H9 (cell line): ENCODE data around the gene TSPAN11. TPM values are rescaled to one million over a fixed set of nuclear protein-coding genes. Genes with fewer than 3 reads are reported as not detected.

Source experiments
- DNase-seq: peaks from one replicate; pipeline ENCODE4 v3.0.0-alpha.2; 2017
- H2AFZ ChIP-seq: one replicate; pipeline ENCODE4 v1.6.1; 2013; ENCODE audit warnings: mild to moderate bottlenecking, low read length, control low read depth, moderate library complexity
- H2AK5ac ChIP-seq: 2 replicates; pipeline ENCODE4 v1.6.1; 2013; ENCODE audit warnings: low read length, control low read depth, mixed read lengths; ENCODE audit not compliant: insufficient read length
- H2BK120ac ChIP-seq: one replicate; pipeline ENCODE4 v1.6.1; 2013; ENCODE audit warnings: low read depth, mild to moderate bottlenecking, low read length, control low read depth, inconsistent platforms; ENCODE audit not compliant: poor library complexity, severe bottlenecking
- H2BK12ac ChIP-seq: 2 replicates; pipeline ENCODE4 v1.6.1; 2013; ENCODE audit warnings: low read length, control low read depth, mixed read lengths, low read depth; ENCODE audit not compliant: insufficient read length
- H2BK15ac ChIP-seq: 2 replicates; pipeline ENCODE4 v1.6.1; 2013; ENCODE audit warnings: low read depth, low read length, control low read depth
- H2BK20ac ChIP-seq: one replicate; pipeline ENCODE4 v1.6.1; 2013; ENCODE audit warnings: low read depth, mild to moderate bottlenecking, low read length, control low read depth, inconsistent platforms; ENCODE audit not compliant: poor library complexity, severe bottlenecking
- H2BK5ac ChIP-seq: 2 replicates; pipeline ENCODE4 v1.6.1; 2013; ENCODE audit warnings: low read length, control low read depth, mixed read lengths; ENCODE audit not compliant: insufficient read length
- H3K14ac ChIP-seq: 2 replicates; pipeline ENCODE4 v1.6.1; 2013; ENCODE audit warnings: low read length, control low read depth; ENCODE audit not compliant: insufficient read depth
- H3K18ac ChIP-seq: 2 replicates; pipeline ENCODE4 v1.6.1; 2013; ENCODE audit warnings: low read depth, mild to moderate bottlenecking, mixed read lengths, low read length, control low read depth; ENCODE audit not compliant: insufficient read length
- H3K23ac ChIP-seq: 2 replicates; pipeline ENCODE4 v1.6.1; 2013; ENCODE audit warnings: low read length, control low read depth, mixed read lengths, low read depth; ENCODE audit not compliant: insufficient read length
- H3K23me2 ChIP-seq: 2 replicates; pipeline ENCODE4 v1.6.1; 2013; ENCODE audit warnings: low read depth, mild to moderate bottlenecking, mixed read lengths, low read length, control low read depth; ENCODE audit not compliant: insufficient read length, poor library complexity, severe bottlenecking
- H3K27ac ChIP-seq: 2 replicates; pipeline ENCODE4 v1.5.1; 2013; ENCODE audit warnings: low read length, control low read depth, mixed read lengths, low read depth; ENCODE audit not compliant: insufficient read length
- H3K27me3 ChIP-seq: 2 replicates; pipeline ENCODE4 v1.6.1; 2013; ENCODE audit warnings: low read length, control low read depth, inconsistent platforms; ENCODE audit not compliant: insufficient read depth
- H3K4ac ChIP-seq: 2 replicates; pipeline ENCODE4 v1.6.1; 2013; ENCODE audit warnings: low read depth, mild to moderate bottlenecking, control low read depth, inconsistent platforms, low read length, moderate library complexity
- H3K4me1 ChIP-seq: 2 replicates; pipeline ENCODE4 v1.6.1; 2013; ENCODE audit warnings: low read length, control low read depth, inconsistent platforms; ENCODE audit not compliant: insufficient read depth
- H3K4me2 ChIP-seq: 2 replicates; pipeline ENCODE4 v1.6.1; 2013; ENCODE audit warnings: low read length, control low read depth, mixed read lengths; ENCODE audit not compliant: insufficient read length, insufficient read depth
- H3K56ac ChIP-seq: 2 replicates; pipeline ENCODE4 v1.6.1; 2013; ENCODE audit warnings: low read depth, mild to moderate bottlenecking, mixed read lengths, low read length, control low read depth; ENCODE audit not compliant: insufficient read length
- H3K79me1 ChIP-seq: 2 replicates; pipeline ENCODE4 v1.6.1; 2013; ENCODE audit warnings: low read depth, mild to moderate bottlenecking, moderate library complexity, low read length, control low read depth, inconsistent platforms; ENCODE audit not compliant: insufficient read depth, poor library complexity, severe bottlenecking
- H3K79me2 ChIP-seq: 2 replicates; pipeline ENCODE4 v1.6.1; 2013; ENCODE audit warnings: low read length, control low read depth, inconsistent platforms; ENCODE audit not compliant: insufficient read depth
- H3K9ac ChIP-seq: 2 replicates; pipeline ENCODE4 v1.6.1; 2013; ENCODE audit warnings: low read length, control low read depth, mixed read lengths; ENCODE audit not compliant: insufficient read length; ENCODE audit errors: extremely low read depth
- H3K9me3 ChIP-seq: one replicate; pipeline ENCODE4 v1.6.1; 2013; ENCODE audit warnings: low read depth, low read length, inconsistent platforms; ENCODE audit not compliant: control insufficient read depth
- H3T11ph ChIP-seq: one replicate; pipeline ENCODE4 v1.6.1; 2013; ENCODE audit warnings: mild to moderate bottlenecking, low read length, control low read depth, inconsistent platforms
- H4K20me1 ChIP-seq: one replicate; pipeline ENCODE4 v1.6.1; 2013; ENCODE audit not compliant: control insufficient read depth, insufficient read length, insufficient read depth
- H4K5ac ChIP-seq: 2 replicates; pipeline ENCODE4 v1.6.1; 2013; ENCODE audit warnings: low read depth, mild to moderate bottlenecking, mixed read lengths, low read length, control low read depth; ENCODE audit not compliant: insufficient read length
- H4K8ac ChIP-seq: replicated peaks from 2 replicates; pipeline ENCODE4 v1.6.1; 2013; ENCODE audit warnings: low read length, control low read depth, mixed read lengths, low read depth; ENCODE audit not compliant: insufficient read length
- H4K91ac ChIP-seq: 2 replicates; pipeline ENCODE4 v1.6.1; 2013; ENCODE audit warnings: low read depth, mild to moderate bottlenecking, moderate library complexity, mixed read lengths, low read length, control low read depth; ENCODE audit not compliant: insufficient read length
- H3K27ac Mint-ChIP-seq, 3 experiments: 2 replicates in 2 of 3; 3 replicates in 1 of 3; pipeline ENCODE4 v1.8.0; 2020 to 2021; ENCODE audit warnings: mixed read lengths in 3 of 3, mild to moderate bottlenecking in 1 of 3, moderate library complexity in 1 of 3
- H3K27me3 Mint-ChIP-seq: 2 replicates; pipeline ENCODE4 v1.8.0; 2021; ENCODE audit warnings: low read depth, mild to moderate bottlenecking, moderate library complexity, mixed read lengths
- H3K36me3 Mint-ChIP-seq, 3 experiments: 2 replicates in 2 of 3; 3 replicates in 1 of 3; pipeline ENCODE4 v1.8.0; 2020 to 2021; ENCODE audit warnings: low read depth in 3 of 3, mixed read lengths in 3 of 3; ENCODE audit not compliant: insufficient read depth in 1 of 3
- H3K4me1 Mint-ChIP-seq, 2 experiments: 2 replicates each; pipeline ENCODE4 v1.8.0; 2020; ENCODE audit warnings: mixed read lengths in 2 of 2
- H3K4me3 Mint-ChIP-seq, 2 experiments: 2 replicates in 1 of 2; 3 replicates in 1 of 2; pipeline ENCODE4 v1.8.0; 2020 to 2021; ENCODE audit warnings: mild to moderate bottlenecking in 2 of 2, mixed read lengths in 2 of 2, moderate library complexity in 1 of 2
- H3K9me3 Mint-ChIP-seq, 2 experiments: 2 replicates in 1 of 2; 3 replicates in 1 of 2; pipeline ENCODE4 v1.8.0; 2020; ENCODE audit warnings: mild to moderate bottlenecking in 2 of 2, mixed read lengths in 2 of 2, moderate library complexity in 1 of 2
- WGBS: extraction: QIAGEN DNeasy Blood & Tissue Kit; methylation state at CpG from one replicate; pipeline ENCODE4 v1.1.7; 2013; ENCODE audit warnings: missing lambda C conversion rate, low lambda C conversion rate, mixed read lengths; ENCODE audit not compliant: insufficient read length; ENCODE audit errors: extremely low coverage; 5-methylcytosine and 5-hydroxymethylcytosine counted together
- total RNA-seq: library from RNA; stranded (reverse); gene quantifications from 2 replicates; pipeline ENCODE4 v1.2.1, GENCODE V29; 2021
- TF ChIP-seq, protein P1 (sequence below): fragments of 200-600 bp; sonication (generic); conservative IDR thresholded peaks from 3 replicates; pipeline ENCODE4 v1.8.0; 2021; ENCODE audit warnings: antibody characterized with exemption, mild to moderate bottlenecking

The TSPAN11 gene
- total RNA-seq, 1 experiment from 2014 or later: 4.2 TPM

GRCh38 chr12:30979371-30980259 lies 53.1 kb downstream of the TSPAN11 start:
- Histone ChIP-seq H3K56ac (no peak overlapping the region), H4K5ac (no peak overlapping the region), H3K4me2 (no peak overlapping the region), H2BK15ac (no peak overlapping the region), H3K23me2 (no peaks in the 10 kb centered on the region), H3K9me3 (no peaks in the 10 kb centered on the region), H3K79me1 (no peaks in the 10 kb centered on the region), H4K8ac (no peak overlapping the region), H2AK5ac (no peak overlapping the region), H3K18ac (no peak overlapping the region), H3K23ac (no peak overlapping the region), H3K4me1 (no peaks in the 10 kb centered on the region; the same call in 1 of the 2 replicates), H2BK20ac (no peak overlapping the region), H2AFZ (no peak overlapping the region), H3T11ph (no peak overlapping the region), H2BK5ac (no peak overlapping the region), H2BK120ac (no peak overlapping the region), H3K9ac (no peak overlapping the region), H3K14ac (no peak overlapping the region; the same call in 1 of the 2 replicates), H3K4ac (no peak overlapping the region), H2BK12ac (no peak overlapping the region), H3K27ac (no peak overlapping the region), H4K91ac (no peak overlapping the region), H3K27me3 (no peaks in the 10 kb centered on the region), H3K79me2 (no peaks in the 10 kb centered on the region), H4K20me1 (no peaks in the 10 kb centered on the region)
- no peak overlapping the region; a peak in 1 of 7 replicates for H3K27ac Mint-ChIP-seq
- peaks cover 22 to 23% of the 10 kb centered on the region in 2 experiments for H3K4me1 Mint-ChIP-seq
- H3K9me3 Mint-ChIP-seq: no peaks in the 10 kb centered on the region
- H3K27me3 Mint-ChIP-seq: no peaks in the 10 kb centered on the region; the same call in 1 of the 2 replicates
- TF ChIP-seq, protein P1, sequence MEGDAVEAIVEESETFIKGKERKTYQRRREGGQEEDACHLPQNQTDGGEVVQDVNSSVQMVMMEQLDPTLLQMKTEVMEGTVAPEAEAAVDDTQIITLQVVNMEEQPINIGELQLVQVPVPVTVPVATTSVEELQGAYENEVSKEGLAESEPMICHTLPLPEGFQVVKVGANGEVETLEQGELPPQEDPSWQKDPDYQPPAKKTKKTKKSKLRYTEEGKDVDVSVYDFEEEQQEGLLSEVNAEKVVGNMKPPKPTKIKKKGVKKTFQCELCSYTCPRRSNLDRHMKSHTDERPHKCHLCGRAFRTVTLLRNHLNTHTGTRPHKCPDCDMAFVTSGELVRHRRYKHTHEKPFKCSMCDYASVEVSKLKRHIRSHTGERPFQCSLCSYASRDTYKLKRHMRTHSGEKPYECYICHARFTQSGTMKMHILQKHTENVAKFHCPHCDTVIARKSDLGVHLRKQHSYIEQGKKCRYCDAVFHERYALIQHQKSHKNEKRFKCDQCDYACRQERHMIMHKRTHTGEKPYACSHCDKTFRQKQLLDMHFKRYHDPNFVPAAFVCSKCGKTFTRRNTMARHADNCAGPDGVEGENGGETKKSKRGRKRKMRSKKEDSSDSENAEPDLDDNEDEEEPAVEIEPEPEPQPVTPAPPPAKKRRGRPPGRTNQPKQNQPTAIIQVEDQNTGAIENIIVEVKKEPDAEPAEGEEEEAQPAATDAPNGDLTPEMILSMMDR: no peak
- WGBS: no CpG with 5 or more reads among the region's 21 CpGs
- DNase-seq: no peak
- no peak overlapping the region for H3K4me3 Mint-ChIP-seq
- no peaks in the 10 kb centered on the region for H3K36me3 Mint-ChIP-seq
